HG03565 (cell line): ENCODE measurements around the gene TMPRSS6.

Source experiments
- ATAC-seq: cut with Tn5 transposase; IDR thresholded peaks from one replicate; pipeline ENCODE4 v1.9.1; 2021; ENCODE audit warnings: mild to moderate bottlenecking, moderate library complexity; ENCODE audit not compliant: unreplicated experiment

Gene TMPRSS6

DNA sequence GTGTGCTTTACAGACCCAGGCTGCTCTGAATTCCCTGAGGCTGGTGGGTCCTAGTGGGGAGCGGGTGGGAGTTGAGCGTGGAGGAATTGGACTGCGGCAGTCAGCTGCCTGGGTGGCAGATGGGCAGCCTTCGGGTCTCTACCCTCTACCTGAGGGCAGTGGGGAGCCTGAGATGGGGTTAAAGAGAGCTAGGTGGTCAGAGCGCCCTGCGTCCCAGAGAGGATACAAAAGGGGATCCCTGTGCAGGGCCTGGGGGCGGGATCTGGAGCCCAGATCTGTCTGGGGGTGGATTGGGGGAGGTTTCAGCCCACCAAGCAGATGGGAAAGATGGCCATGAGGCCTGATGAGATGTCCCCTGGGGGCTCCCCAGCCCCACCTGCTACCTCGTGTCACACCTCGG is 39.8 kb downstream of the TMPRSS6 start:
- no peak for ATAC-seq

DNA sequence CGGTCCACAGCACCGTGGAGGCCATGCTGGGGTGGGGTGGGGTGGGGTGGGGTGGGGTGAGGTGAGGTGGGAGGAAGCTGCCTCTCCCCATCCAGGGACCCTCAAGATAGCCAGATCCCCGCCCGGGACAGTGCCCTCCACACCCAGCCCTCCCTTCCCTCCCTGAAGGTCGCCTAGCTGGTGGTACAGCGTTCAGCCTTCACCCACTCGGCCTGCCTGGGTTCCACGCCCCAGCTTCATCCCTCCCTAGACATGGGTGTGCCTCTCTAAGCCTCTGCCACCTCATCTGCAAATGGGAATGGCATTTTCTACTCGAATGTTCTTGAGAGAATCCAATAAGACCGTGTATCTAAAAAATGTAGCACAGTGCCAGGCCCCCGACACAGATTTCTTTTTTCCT is 40.2 kb downstream of the TMPRSS6 start:
- ATAC-seq = no peak

DNA sequence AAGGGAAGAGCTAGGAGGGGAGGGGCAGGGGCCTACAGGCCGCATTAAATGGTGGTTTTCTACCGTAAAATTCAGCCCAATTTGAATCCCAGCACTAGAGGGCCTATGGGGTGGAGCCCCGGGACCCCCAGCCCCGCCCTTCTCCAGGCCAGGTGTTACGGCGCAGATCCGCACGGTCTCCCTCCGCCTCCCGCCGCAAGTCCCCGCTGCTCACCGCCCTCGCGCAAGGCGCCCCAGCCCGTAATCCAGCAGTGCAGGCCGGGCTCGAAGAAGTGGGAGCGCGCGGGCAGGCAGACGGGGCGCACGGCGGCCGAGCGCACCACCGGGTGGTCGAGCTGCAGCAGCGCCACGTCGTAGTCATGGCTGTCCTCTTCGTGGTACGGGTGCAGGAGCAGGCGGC is 40.7 kb downstream of the TMPRSS6 start:
- ATAC-seq = no peak

DNA sequence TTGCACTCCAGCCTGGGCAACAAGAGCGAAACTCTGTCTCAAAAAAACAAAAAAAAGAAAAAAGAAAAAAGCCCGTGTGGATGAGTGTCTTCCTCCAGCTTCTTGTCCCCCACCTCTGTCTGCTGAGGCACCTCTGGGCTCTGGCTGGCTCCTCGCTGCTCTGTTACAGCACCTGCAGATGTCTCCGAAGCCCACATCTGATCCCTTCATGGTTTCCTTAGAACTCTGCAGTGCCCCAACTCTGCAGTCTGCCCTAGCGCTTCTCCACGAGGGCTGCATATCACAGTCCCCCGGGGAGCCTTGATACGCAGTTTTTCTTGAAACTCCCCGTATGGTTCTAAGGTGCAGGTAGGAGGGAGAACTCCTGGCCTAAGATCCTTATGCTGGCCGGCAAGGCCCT is 42.1 kb downstream of the TMPRSS6 start:
- no peak for ATAC-seq

DNA sequence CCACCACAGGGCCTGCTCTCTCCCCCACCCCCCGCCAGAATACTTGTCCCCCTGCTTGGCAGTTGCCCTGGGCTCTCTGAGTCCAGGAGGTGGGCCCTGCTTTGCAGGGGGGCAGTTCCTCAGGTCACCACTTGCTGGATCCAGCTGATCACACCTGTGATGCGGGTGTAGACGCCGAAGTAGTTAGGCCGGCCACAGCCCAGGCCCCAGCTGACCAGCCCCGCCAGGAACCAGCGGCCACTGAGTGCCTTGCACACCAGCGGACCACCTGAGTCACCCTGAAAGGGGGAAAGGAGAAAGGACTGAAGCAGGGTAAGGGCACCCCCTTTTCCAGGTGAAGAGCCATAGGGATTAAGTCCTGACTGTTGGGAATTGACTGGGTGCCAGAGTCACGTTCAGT is 43.6 kb downstream of the TMPRSS6 start:
- ATAC-seq = no peak

DNA sequence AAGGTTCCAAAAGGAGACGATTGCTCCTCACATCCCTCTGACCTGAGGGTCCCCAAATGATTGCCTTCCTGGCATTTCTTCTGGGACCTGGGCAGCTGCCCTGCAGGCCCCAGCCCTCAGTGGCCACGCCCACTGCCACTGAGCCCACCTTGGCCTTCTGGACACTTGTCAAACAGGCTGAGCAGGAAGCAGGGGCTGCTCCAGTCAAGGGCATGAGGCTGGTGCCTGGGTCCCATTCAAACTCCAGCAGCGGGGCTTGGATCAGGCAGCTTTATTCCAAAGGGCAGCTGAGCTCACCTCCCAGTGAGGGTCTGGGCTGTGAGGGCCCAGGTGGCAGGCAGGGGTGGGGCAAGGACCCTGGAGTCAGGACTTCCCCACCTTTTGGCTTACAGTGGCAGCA is 44.3 kb downstream of the TMPRSS6 start:
- ATAC-seq = no peak

DNA sequence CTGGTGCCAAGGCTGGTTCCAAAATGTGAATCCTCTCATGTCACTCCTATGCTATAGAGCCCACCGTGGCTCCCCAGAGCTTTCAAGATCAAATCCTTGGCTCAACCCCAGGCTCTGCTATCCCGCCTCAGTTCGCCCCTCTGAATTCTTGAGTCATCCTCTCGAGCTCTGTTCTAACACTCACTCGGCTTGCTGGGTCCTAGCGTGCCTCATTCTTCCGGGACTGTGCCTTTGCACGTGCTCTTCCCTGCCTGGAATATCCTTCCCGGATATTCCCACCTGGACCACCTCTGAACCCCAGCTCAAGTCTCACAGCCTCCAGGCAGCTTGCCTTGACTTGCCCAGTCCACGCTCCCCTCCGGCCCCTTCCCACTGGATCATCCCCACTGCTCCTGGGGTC is 45.0 kb downstream of the TMPRSS6 start:
- no peak for ATAC-seq

DNA sequence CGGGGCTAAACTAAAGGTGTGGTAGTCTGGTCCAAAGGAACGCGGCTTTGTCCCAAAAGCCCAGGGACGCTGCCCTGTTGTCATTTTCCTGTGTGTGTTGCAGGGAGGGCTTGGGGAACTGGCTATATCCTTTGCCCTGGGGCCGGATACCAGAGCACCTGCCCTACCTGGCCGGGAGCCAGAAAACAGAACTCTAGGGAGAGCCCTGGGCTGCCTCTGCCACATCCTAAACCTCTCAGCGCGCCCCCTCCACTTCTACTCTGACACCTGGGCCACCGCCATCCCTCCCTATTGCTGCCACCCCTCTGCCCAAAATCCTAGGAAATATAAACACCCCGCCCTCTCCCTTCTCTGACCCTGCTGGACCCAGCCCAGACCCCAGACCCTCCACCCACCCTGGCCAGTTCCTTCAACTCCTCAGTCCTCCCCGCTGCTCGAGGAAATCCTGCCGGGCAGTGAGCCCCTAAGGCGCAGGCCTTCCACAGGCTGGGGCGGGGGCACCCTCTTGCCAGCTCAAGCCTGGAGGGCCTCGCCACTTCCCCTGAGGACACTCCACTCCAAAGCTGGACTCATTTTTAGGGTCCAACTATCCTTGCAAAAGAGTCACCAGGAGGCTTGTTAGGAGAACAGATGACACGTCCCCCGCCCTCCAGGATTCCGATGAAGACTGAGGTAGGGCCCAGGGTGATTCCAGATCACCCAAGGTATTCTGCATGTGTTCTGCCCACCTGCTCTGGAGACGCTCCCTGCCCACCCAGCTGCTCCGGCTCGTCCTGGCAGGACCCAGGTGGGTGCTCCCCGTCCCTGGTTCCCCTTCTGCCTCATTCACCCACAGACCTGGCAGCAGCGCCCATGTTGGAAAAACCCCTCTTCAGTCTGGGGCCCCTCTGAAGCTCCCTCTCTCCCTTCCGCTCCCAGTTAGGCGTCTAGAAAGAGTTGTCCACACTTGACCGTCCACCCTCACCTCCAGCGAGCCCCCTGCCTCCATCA is 45.8 kb downstream of the TMPRSS6 start:
- no peak for ATAC-seq

DNA sequence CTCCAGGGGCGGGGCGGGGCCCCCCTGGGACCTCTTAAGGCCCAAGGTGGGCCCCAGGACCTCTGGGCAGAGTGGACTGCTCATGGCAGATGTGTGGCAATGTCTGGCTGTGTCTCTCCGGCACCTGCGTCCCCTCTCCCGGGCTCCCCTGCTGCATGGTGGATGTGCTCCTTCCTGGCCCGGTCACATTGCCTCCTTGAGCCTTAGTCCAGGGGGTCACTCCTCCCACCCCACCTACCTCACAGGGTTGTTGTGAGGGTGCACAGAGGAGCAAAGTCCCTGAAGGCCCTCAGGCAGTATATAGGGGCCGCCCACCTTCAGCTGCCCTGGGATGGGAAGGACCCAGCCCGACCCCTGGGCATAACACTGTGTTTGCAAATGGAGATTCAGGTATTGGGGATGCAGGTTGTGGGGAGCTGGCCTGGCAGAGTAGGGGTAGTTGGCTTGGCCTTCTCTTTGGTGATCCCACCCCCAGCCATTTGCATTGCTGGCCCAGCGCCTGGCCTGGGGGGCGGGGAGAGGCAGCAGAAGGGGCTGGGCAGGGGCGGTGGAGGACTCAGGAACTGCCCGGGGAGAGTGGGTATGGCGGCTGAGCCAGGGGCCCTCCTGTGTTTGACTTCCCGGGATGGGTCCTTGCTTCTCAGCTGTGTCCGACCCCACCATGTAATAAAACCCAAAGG is 46.7 kb downstream of the TMPRSS6 start:
- no peak for ATAC-seq

DNA sequence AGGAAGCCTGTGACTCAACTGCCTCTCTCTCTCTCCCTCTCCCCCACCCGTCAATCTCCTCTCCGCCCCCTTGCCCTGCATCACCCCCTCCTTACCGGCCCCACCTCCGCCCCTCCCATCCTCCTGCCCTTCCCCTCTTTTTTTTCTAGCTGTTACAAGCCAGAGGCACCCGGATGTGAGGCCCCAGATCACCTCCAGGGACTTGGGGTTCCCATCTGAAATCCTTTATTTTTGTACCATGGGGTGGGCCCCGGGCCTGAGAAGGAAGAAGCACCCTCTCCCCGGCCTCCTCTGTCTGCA is 47.2 kb downstream of the TMPRSS6 start:
- ATAC-seq = no peak

DNA sequence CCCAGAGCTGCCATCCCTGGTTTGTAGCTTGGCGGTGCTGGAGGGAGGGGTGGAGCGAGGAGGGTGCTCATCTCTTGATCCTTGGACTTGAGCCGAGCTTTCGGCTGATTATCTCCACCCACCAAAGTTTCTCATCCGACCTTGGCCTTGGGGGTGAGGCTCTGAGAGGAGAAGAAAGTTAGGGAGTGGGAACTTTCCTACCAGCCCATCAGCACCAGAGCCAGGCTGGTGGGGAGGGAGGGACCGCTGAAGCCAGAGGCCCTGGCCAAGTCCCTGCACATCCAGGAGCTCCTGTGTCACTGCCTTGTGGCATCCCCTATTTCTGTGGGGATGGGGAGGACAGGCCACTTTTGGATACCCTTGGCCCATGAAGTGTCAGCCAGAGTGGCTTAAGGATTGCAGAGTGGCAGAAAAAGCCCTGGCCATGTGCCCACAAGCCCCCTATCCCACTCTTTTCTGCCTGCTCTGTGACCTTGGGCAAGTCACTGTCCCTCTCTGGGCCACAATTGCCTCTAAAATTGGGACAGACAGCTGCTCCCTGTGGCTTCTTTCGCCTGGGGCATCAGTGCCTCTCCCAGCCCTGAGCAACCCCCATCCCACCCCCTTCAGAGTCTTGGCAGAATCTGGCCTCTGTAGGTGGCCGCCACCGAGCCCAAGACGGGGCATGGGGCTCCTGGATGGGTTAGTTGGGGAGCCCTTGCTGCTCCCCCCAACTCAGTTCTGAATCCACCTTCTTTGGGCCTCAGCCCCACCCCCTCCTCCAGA is 47.7 kb downstream of the TMPRSS6 start:
- ATAC-seq = no peak

DNA sequence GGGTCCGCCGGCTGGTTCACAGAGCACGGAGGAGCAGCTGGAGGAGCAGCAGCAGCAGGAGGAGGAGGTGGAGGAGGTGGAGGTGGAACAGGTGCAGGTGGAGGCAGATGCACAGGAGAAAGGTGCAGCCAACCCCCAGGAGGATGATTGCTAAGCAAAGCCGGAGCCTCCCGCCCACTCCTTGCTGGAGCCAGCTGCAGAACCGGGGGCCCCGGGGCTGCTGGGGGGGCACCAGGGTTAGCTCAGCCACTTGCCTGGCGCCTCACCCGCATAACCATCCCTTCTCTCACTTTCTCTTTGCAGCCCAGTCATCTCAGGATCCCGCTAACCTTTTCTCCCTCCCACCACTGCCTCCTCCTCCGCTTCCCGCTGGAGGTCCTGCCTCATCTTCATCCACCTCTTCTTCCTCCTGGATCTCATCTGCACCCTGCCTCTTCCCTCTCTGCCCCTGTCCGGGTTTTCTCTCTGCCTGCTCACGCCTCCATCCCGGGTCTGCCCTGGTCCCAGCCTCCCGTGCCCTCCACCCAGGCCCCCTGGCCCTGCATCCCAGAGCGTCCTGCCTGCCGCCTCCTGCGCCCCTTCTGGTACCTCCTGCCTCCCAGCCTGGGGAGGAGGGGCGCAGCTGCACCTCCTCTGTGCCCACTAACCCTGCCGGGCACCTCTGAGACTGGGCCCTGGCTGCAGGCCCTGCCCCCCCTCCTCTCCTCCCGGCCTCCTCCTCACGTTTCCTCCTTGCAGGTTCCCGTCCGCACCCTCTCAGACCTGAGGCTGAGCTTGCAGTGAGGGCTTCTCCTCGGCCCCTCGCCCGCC is 48.5 kb downstream of the TMPRSS6 start:
- no peak for ATAC-seq

DNA sequence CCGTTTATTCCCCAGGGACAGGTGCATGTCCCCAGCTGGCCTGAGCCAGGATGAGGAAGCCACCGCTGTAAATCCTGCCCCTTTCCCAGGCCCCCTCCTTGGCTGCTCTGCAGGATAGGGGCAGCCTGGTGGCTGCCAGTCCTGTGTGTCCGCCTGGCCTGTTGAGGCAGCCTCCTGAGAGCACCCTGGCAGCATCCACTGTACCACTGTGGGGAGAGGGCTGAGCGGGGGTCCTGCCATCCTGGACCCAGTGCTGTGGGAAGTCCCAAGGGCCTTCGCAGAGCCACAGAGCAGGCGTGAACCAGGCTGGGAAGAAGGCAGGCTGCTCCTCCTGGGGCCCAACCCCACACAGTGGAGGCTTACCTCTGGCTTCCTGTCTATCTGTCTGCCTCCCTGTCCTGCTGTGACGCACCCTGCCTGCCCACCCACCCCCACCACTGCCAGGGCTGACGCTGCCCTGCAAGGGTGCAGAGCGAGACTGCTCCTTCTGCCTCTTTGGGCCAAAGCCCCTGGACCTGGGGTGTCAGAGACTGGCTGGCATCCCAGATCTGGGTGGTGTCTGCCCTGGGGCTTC is 49.5 kb downstream of the TMPRSS6 start:
- ATAC-seq = no peak

DNA sequence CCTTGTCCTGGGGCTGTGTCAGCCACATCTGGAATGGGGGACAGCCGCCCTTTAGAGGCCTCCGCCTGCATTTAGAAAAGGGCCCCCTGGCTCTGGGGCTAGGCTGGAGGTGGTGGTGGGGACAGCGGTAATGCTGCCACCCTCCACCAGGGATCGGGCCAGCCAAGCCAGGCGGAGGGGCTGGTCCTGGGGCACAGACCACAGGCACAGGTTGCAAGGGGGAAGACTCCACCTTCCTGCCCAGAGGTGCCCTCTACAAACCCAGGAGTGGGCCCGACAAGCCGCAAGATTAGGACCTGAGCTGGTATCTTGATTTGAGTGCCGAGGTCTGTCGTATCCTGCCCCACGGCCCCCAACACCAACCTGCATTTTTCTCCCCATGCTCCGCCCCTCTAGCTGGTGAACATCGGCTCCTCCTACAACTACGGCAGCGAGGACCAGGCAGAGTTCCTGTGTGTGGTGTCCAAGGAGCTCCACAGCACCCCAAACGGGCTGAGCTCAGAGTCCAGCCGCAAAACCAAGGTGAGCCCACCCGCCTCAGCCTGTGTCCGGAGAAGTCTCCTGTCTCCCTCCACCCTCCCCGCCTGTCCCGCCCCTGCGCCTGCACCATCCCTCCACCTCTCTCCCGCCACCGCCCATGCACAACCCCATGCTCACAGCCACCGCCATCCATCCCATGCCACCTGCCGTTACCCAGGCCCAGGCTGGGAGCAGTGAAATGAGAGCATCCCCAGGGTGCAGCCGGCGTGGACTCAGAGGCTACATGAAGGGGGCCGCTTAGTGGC is 50.4 kb downstream of the TMPRSS6 start:
- ATAC-seq = no peak

DNA sequence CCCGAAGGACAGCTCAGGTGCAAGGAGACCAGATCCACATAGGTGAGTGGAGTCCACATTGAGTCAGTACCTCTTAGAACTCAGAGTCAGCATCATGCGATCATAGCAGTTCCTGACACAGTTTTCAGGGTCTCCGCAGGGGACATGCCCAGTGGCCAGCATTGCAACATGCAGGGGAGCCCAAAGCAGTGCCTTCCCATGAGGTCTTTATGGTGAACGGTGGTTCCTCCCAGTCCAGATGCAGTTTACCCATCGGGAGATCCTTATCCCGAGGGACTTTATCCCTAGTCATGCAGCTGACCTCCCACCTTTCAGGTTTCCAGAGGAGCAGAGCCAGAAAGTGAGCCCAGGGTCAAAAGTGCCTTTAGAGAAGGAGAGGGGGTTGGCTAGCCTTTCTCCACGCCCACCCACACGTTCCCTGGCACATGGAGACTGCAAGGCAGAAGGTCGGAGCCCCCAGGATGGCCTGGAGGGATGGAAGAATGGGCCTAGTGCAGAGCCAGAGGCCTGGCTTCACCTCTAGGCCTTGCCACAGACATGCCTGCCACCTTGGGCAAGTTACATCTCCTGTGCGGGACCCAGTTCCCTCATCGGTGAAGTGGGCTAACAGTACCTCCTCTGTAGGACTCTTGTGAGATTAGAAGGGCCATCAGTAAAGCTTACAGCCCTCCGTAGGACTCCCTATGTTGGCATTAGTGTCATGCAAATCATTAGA is 51.6 kb downstream of the TMPRSS6 start:
- no peak for ATAC-seq

DNA sequence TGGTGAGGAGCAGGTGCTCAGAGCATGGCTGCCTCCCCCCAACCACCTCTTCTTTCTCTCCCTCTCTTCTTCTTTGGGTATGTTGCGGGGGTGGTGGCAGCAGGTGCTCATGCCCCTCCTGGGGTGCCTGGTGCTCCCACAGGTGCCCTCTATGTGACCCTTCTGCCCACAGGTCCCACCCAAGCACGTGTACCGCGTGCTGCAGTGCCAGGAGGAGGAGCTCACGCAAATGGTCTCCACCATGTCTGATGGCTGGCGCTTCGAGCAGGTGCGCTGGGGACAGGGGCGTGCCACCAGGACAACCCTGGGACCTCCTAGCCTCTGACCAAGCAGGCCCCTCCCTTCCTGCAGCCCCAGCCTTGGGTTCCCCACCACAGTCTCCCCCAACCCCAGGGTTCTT is 52.3 kb downstream of the TMPRSS6 start:
- ATAC-seq = no peak

DNA sequence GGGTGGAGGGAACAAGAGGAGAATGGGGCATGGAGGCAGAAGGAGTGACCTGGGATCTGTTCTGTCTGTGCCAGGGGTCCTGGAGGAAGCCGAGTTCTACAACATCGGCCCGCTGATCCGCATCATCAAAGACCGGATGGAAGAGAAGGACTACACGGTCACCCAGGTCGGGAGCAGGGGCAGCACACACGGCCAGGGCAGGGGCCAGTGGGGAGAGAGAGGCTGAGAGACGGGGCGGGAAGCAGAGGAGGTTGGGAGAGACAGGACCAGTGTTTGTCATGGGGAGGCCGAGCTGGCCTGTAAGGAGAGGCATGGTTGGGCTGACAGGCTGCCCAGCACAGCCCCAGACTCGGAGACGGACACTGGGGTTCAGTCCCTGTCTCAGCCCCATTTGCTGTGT is 53.3 kb downstream of the TMPRSS6 start:
- ATAC-seq = no peak

DNA sequence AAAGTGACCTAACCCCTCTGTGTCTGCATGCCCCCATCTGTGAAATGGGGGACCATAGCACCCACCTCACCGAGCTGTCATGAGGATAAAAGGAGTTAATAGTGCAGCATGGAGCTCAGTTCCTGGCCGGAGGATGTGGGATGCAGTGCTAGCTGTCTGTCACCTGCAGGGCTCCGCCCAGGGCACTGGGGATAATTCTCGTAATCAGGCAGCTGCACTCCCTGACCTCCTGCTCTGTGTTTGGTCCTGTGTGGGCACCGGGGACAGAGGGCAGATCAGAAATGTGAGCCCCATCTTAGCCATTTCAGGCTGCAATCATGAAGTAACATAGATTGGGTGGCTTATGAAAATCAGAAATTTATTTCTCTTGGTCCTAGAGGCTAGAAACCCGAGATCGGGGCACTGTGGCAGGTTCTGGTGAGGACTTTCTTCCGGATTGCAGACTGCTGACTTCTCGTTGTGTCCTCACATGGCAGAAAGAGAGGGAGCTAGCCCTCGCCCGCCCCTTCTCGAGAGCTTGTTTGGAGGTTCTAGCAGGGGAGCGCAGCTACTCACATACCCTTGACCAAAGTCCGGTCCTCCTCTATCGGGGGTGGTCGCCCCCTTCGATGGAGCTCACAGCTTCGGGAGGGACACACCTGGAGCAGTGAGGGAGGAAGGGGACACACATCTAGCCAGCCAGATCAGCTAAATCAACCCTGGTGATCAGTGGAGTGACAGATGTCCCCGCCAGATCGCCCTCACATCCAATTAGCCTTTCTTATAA is 54.7 kb downstream of the TMPRSS6 start:
- no peak for ATAC-seq

DNA sequence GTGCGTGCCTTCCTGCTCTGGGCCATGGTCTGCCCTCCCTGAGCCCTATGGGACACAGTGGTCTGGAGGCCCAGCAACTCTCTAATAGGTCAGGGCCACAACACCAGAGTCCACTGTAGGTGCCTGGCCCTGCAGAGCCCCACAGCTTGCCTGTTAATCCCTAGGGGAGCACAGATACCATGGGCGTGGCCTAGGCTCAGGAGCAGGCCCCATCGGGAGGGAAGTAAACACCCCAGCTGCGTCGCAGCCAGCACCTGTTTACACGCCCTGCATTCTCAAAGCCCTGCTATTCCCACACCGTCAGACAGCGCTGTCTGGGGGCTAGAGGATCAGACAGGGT is 55.5 kb downstream of the TMPRSS6 start:
- no peak for ATAC-seq
